Nephron progenitor cell (in vitro differentiated cells): ENCODE results near the gene TTC33.
"Not testable (repeated sequence)": the region's sequence is repeated elsewhere in the genome, so short reads cannot be mapped to it uniquely, and the experiment has no call there.

Source experiments
- DNase-seq: peaks from one replicate; pipeline ENCODE4 v3.0.0; 2021
- H3K27ac Mint-ChIP-seq: 2 replicates; pipeline ENCODE4 v1.8.0; 2021; ENCODE audit warnings: mild to moderate bottlenecking, moderate library complexity, mixed read lengths
- H3K27me3 Mint-ChIP-seq: 2 replicates; pipeline ENCODE4 v1.8.0; 2021; ENCODE audit warnings: mild to moderate bottlenecking, low read depth, mixed read lengths; ENCODE audit not compliant: poor library complexity
- H3K36me3 Mint-ChIP-seq: 2 replicates; pipeline ENCODE4 v1.8.0; 2021; ENCODE audit warnings: low read depth, mixed read lengths
- H3K4me1 Mint-ChIP-seq: 2 replicates; pipeline ENCODE4 v1.8.0; 2021; ENCODE audit warnings: mixed read lengths
- H3K4me3 Mint-ChIP-seq: 2 replicates; pipeline ENCODE4 v1.8.0; 2021; ENCODE audit warnings: mild to moderate bottlenecking, moderate library complexity, mixed read lengths
- H3K9me3 Mint-ChIP-seq: 2 replicates; pipeline ENCODE4 v1.8.0; 2021; ENCODE audit warnings: mild to moderate bottlenecking, moderate library complexity, mixed read lengths
- CTCF ChIP-seq: fragments of 200-600 bp; sonication (generic); IDR thresholded peaks from 2 replicates; pipeline ENCODE4 v1.5.0; 2021; ENCODE audit warnings: antibody characterized with exemption

TTC33 gene

GRCh38 chr5:40735609-40736008, 20.2 kb downstream of the TTC33 start:
- Mint-ChIP-seq H3K4me3 (no peak overlapping the region), H3K27me3 (peaks cover 3% of the 10 kb centered on the region), H3K36me3 (peaks cover 51% of the 10 kb centered on the region), H3K9me3 (peaks cover 11% of the 10 kb centered on the region), H3K4me1 (peaks cover 5% of the 10 kb centered on the region), H3K27ac (no peak overlapping the region)
- TF ChIP-seq CTCF, result no peak
- no peak for DNase-seq

- Mint-ChIP-seq H3K27ac (no peak overlapping the region), H3K36me3 (peaks cover 51% of the 10 kb centered on the region)
- TF ChIP-seq CTCF, result no peak
Observed at GRCh38 chr5:40734986-40735385, 20.8 kb downstream of the TTC33 start.

GRCh38 chr5:40733879-40734563, 21.7 kb downstream of the TTC33 start:
- H3K4me1 Mint-ChIP-seq, result peaks cover 5% of the 10 kb centered on the region
- H3K4me3 Mint-ChIP-seq, result no peak overlapping the region
- no peak for DNase-seq
- no peak overlapping the region for H3K27ac Mint-ChIP-seq
- H3K27me3 Mint-ChIP-seq, result peaks cover 3% of the 10 kb centered on the region
- TF ChIP-seq CTCF, result no peak
- H3K9me3 Mint-ChIP-seq, result no peaks in the 10 kb centered on the region
- H3K36me3 Mint-ChIP-seq, result peaks cover 44% of the 10 kb centered on the region

More at GRCh38 chr5:40734986-40735385, 20.8 kb downstream of the TTC33 start:
- Mint-ChIP-seq H3K27me3 (peaks cover 3% of the 10 kb centered on the region), H3K4me1 (peaks cover 5% of the 10 kb centered on the region), H3K9me3 (peaks cover 5% of the 10 kb centered on the region), H3K4me3 (no peak overlapping the region)
- DNase-seq, result no peak

GRCh38 chr5:40733434-40733833, 22.3 kb downstream of the TTC33 start:
- Mint-ChIP-seq H3K27me3 (peaks cover 3% of the 10 kb centered on the region), H3K4me3 (no peak overlapping the region), H3K27ac (no peak overlapping the region), H3K4me1 (peaks cover 5% of the 10 kb centered on the region), H3K36me3 (peaks cover 45% of the 10 kb centered on the region), H3K9me3 (no peaks in the 10 kb centered on the region)
- TF ChIP-seq CTCF, result no peak
- no peak for DNase-seq

GRCh38 chr5:40722497-40722911, 33.3 kb downstream of the TTC33 start:
- peaks cover 90% of the 10 kb centered on the region for H3K36me3 Mint-ChIP-seq
- H3K4me1 Mint-ChIP-seq, DNase-seq, H3K4me3 Mint-ChIP-seq, H3K27ac Mint-ChIP-seq, H3K27me3 Mint-ChIP-seq: not testable (repeated sequence)
- H3K9me3 Mint-ChIP-seq, result peaks cover 58% of the 10 kb centered on the region

GRCh38 chr5:40720069-40720468, 35.7 kb downstream of the TTC33 start:
- no peaks in the 10 kb centered on the region for H3K4me1 Mint-ChIP-seq
- DNase-seq, result no peak
- peaks cover 47% of the 10 kb centered on the region for H3K9me3 Mint-ChIP-seq
- no peak overlapping the region for H3K27ac Mint-ChIP-seq
- no peaks in the 10 kb centered on the region for H3K27me3 Mint-ChIP-seq
- peaks cover 79% of the 10 kb centered on the region for H3K36me3 Mint-ChIP-seq
- no peak overlapping the region for H3K4me3 Mint-ChIP-seq
- no peak for TF ChIP-seq CTCF
